ENCODE measurements around the gene OR10R2.

The OR10R2 gene

GRCh38 chr1:158485455-158485854 is 13.4 kb downstream of the OR10R2 start:
- H3K9me3 ChIP-seq (ENCODE audit: insufficient read depth, low read depth, low read length): no peaks in the 10 kb centered on the region
- H4K20me1 ChIP-seq (ENCODE audit: insufficient read depth, low read length, poor library complexity, severe bottlenecking): no peaks in the 10 kb centered on the region
- H2AFZ ChIP-seq (ENCODE audit: low read length): no peak overlapping the region
- H3K4me1 ChIP-seq (ENCODE audit: insufficient read depth, low read length, poor library complexity, severe bottlenecking): no peaks in the 10 kb centered on the region
- no peaks in the 10 kb centered on the region for H3F3A ChIP-seq (ENCODE audit: low read depth)
- H3K4me3 ChIP-seq (ENCODE audit: low read length, poor library complexity, severe bottlenecking): no peak overlapping the region
- no peak overlapping the region for H3K9ac ChIP-seq (ENCODE audit: low read depth, low read length, poor library complexity, severe bottlenecking)
- no peaks in the 10 kb centered on the region for H3K9me2 ChIP-seq (replicated peaks; ENCODE audit: low read depth, low read length)
- H3K36me3 ChIP-seq (ENCODE audit: insufficient read depth, low read length): no peaks in the 10 kb centered on the region
- no peaks in the 10 kb centered on the region for H3K79me2 ChIP-seq (ENCODE audit: insufficient read depth, low read length)
- H3K4me2 ChIP-seq (ENCODE audit: low read depth, low read length, poor library complexity, severe bottlenecking): no peak overlapping the region
- TF ChIP-seq, protein P1, sequence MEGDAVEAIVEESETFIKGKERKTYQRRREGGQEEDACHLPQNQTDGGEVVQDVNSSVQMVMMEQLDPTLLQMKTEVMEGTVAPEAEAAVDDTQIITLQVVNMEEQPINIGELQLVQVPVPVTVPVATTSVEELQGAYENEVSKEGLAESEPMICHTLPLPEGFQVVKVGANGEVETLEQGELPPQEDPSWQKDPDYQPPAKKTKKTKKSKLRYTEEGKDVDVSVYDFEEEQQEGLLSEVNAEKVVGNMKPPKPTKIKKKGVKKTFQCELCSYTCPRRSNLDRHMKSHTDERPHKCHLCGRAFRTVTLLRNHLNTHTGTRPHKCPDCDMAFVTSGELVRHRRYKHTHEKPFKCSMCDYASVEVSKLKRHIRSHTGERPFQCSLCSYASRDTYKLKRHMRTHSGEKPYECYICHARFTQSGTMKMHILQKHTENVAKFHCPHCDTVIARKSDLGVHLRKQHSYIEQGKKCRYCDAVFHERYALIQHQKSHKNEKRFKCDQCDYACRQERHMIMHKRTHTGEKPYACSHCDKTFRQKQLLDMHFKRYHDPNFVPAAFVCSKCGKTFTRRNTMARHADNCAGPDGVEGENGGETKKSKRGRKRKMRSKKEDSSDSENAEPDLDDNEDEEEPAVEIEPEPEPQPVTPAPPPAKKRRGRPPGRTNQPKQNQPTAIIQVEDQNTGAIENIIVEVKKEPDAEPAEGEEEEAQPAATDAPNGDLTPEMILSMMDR (conservative IDR thresholded peaks at IDR 0.05; ENCODE audit: low read length): no peak
- TF ChIP-seq EZH2phosphoT487 (IDR thresholded peaks at IDR 0.05; ENCODE audit: borderline replicate concordance): no peak
- no peaks in the 10 kb centered on the region for H3K27me3 ChIP-seq (ENCODE audit: insufficient read depth, low read length, poor library complexity, severe bottlenecking)

DNA sequence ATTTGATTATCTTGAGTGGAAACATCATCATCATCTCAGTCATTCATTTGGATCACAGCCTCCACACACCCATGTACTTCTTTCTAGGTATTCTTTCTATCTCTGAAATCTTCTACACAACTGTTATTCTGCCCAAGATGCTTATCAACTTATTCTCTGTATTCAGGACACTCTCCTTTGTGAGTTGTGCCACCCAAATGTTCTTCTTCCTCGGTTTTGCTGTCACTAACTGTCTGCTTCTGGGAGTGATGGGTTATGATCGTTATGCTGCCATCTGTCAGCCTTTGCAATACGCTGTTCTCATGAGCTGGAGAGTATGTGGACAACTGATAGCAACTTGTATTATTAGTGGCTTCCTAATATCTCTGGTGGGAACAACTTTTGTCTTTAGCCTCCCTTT is 19.3 kb downstream of the OR10R2 start:
- H2AFZ ChIP-seq (ENCODE audit: low read length): no peak overlapping the region
- H3K4me1 ChIP-seq (ENCODE audit: insufficient read depth, low read length, poor library complexity, severe bottlenecking): no peaks in the 10 kb centered on the region
- no peak overlapping the region for H3K4me3 ChIP-seq (ENCODE audit: low read length, poor library complexity, severe bottlenecking)
- H3K4me2 ChIP-seq (ENCODE audit: low read depth, low read length, poor library complexity, severe bottlenecking): no peak overlapping the region
- H3K9ac ChIP-seq (ENCODE audit: low read depth, low read length, poor library complexity, severe bottlenecking): no peak overlapping the region
- no peaks in the 10 kb centered on the region for H3F3A ChIP-seq (ENCODE audit: low read depth)
- H3K79me2 ChIP-seq (ENCODE audit: insufficient read depth, low read length): no peaks in the 10 kb centered on the region
- no peaks in the 10 kb centered on the region for H3K36me3 ChIP-seq (ENCODE audit: insufficient read depth, low read length)
- H3K27me3 ChIP-seq (ENCODE audit: insufficient read depth, low read length, poor library complexity, severe bottlenecking): no peaks in the 10 kb centered on the region
- no peaks in the 10 kb centered on the region for H3K9me3 ChIP-seq (ENCODE audit: insufficient read depth, low read depth, low read length)
- no peaks in the 10 kb centered on the region for H3K9me2 ChIP-seq (replicated peaks; ENCODE audit: low read depth, low read length)
- TF ChIP-seq, protein P1 (conservative IDR thresholded peaks at IDR 0.05; ENCODE audit: low read length): no peak
- TF ChIP-seq EZH2phosphoT487 (IDR thresholded peaks at IDR 0.05; ENCODE audit: borderline replicate concordance): no peak
- no peaks in the 10 kb centered on the region for H4K20me1 ChIP-seq (ENCODE audit: insufficient read depth, low read length, poor library complexity, severe bottlenecking)

GRCh38 chr1:158493054-158493453 is 21.0 kb downstream of the OR10R2 start:
- no peaks in the 10 kb centered on the region for H3K9me3 ChIP-seq (ENCODE audit: insufficient read depth, low read depth, low read length)
- H3K4me1 ChIP-seq (ENCODE audit: insufficient read depth, low read length, poor library complexity, severe bottlenecking): no peaks in the 10 kb centered on the region
- H3K4me3 ChIP-seq (ENCODE audit: low read length, poor library complexity, severe bottlenecking): no peak overlapping the region
- no peak overlapping the region for H3K9ac ChIP-seq (ENCODE audit: low read depth, low read length, poor library complexity, severe bottlenecking)
- TF ChIP-seq, protein P1 (conservative IDR thresholded peaks at IDR 0.05; ENCODE audit: low read length): no peak
- no peak for TF ChIP-seq EZH2phosphoT487 (IDR thresholded peaks at IDR 0.05; ENCODE audit: borderline replicate concordance)
- no peaks in the 10 kb centered on the region for H4K20me1 ChIP-seq (ENCODE audit: insufficient read depth, low read length, poor library complexity, severe bottlenecking)
- no peaks in the 10 kb centered on the region for H3K27me3 ChIP-seq (ENCODE audit: insufficient read depth, low read length, poor library complexity, severe bottlenecking)
- H3K79me2 ChIP-seq (ENCODE audit: insufficient read depth, low read length): no peaks in the 10 kb centered on the region
- H3K36me3 ChIP-seq (ENCODE audit: insufficient read depth, low read length): no peaks in the 10 kb centered on the region
- H2AFZ ChIP-seq (ENCODE audit: low read length): no peak overlapping the region
- H3F3A ChIP-seq (ENCODE audit: low read depth): no peaks in the 10 kb centered on the region
- H3K4me2 ChIP-seq (ENCODE audit: low read depth, low read length, poor library complexity, severe bottlenecking): no peak overlapping the region
- no peaks in the 10 kb centered on the region for H3K9me2 ChIP-seq (replicated peaks; ENCODE audit: low read depth, low read length)
